ENCODE measurements around the gene VWA8.

DNA sequence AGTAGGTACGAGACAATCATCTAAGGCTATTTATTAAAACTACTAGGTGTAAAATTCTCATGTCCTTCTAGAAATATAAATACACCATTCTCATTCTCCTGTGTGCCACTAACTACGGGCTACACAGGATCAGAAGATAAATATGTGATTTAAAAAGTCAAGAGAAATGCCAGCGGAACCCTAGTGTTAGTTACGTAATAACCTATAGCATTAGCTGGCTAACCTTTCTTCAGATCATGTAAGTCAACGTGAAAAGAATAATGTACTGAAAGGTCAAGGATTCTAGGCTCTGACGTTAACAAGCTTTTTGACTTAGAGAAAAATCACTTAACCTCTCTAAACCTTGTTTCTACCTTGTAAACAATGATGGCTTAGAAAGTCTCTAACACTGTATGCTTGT lies 381.7 kb downstream of the VWA8 start:
- TF ChIP-seq, protein P1, sequence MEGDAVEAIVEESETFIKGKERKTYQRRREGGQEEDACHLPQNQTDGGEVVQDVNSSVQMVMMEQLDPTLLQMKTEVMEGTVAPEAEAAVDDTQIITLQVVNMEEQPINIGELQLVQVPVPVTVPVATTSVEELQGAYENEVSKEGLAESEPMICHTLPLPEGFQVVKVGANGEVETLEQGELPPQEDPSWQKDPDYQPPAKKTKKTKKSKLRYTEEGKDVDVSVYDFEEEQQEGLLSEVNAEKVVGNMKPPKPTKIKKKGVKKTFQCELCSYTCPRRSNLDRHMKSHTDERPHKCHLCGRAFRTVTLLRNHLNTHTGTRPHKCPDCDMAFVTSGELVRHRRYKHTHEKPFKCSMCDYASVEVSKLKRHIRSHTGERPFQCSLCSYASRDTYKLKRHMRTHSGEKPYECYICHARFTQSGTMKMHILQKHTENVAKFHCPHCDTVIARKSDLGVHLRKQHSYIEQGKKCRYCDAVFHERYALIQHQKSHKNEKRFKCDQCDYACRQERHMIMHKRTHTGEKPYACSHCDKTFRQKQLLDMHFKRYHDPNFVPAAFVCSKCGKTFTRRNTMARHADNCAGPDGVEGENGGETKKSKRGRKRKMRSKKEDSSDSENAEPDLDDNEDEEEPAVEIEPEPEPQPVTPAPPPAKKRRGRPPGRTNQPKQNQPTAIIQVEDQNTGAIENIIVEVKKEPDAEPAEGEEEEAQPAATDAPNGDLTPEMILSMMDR (IDR thresholded peaks at IDR 0.05; ENCODE audit: low read depth, low read length, missing input control) = no peak
- TF ChIP-seq, protein P2, sequence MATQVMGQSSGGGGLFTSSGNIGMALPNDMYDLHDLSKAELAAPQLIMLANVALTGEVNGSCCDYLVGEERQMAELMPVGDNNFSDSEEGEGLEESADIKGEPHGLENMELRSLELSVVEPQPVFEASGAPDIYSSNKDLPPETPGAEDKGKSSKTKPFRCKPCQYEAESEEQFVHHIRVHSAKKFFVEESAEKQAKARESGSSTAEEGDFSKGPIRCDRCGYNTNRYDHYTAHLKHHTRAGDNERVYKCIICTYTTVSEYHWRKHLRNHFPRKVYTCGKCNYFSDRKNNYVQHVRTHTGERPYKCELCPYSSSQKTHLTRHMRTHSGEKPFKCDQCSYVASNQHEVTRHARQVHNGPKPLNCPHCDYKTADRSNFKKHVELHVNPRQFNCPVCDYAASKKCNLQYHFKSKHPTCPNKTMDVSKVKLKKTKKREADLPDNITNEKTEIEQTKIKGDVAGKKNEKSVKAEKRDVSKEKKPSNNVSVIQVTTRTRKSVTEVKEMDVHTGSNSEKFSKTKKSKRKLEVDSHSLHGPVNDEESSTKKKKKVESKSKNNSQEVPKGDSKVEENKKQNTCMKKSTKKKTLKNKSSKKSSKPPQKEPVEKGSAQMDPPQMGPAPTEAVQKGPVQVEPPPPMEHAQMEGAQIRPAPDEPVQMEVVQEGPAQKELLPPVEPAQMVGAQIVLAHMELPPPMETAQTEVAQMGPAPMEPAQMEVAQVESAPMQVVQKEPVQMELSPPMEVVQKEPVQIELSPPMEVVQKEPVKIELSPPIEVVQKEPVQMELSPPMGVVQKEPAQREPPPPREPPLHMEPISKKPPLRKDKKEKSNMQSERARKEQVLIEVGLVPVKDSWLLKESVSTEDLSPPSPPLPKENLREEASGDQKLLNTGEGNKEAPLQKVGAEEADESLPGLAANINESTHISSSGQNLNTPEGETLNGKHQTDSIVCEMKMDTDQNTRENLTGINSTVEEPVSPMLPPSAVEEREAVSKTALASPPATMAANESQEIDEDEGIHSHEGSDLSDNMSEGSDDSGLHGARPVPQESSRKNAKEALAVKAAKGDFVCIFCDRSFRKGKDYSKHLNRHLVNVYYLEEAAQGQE (IDR thresholded peaks at IDR 0.05) = no peak
- TF ChIP-seq, protein P3, sequence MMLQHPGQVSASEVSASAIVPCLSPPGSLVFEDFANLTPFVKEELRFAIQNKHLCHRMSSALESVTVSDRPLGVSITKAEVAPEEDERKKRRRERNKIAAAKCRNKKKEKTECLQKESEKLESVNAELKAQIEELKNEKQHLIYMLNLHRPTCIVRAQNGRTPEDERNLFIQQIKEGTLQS (IDR thresholded peaks at IDR 0.05) = no peak
- TF ChIP-seq, protein P4, sequence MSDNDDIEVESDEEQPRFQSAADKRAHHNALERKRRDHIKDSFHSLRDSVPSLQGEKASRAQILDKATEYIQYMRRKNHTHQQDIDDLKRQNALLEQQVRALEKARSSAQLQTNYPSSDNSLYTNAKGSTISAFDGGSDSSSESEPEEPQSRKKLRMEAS (IDR thresholded peaks at IDR 0.05) = no peak
- no peak for TF ChIP-seq TAF1 (conservative IDR thresholded peaks at IDR 0.05)
